HEK293 (cell line): ENCODE results near the gene NR3C2.

Source experiments
- BCL11B ChIP-seq: fragments of 450-650 bp; formaldehyde crosslinking; IDR thresholded peaks from 2 replicates; pipeline ENCODE4 v1.5.1; 2016; ENCODE audit warnings: low read depth, missing biosample characterization, missing genetic modification characterization
- FEZF1 ChIP-seq: fragments of 450-650 bp; formaldehyde crosslinking; IDR thresholded peaks from 2 replicates; pipeline ENCODE4 v1.5.1; 2016; ENCODE audit warnings: missing biosample characterization, missing genetic modification characterization
- GFI1B ChIP-seq: fragments of 450-650 bp; formaldehyde crosslinking; IDR thresholded peaks from 2 replicates; pipeline ENCODE4 v1.5.1; 2016; ENCODE audit warnings: missing biosample characterization, missing genetic modification characterization
- HOXD13 ChIP-seq: sonication (generic); formaldehyde crosslinking; IDR thresholded peaks from 2 replicates; pipeline ENCODE4 v1.8.0; 2022; ENCODE audit warnings: missing genetic modification reagents, borderline replicate concordance
- IKZF3 ChIP-seq: fragments of 450-650 bp; IDR thresholded peaks from 2 replicates; pipeline ENCODE4 v1.5.0; 2018; ENCODE audit warnings: missing biosample characterization, mild to moderate bottlenecking, missing genetic modification characterization, moderate library complexity
- KLF10 ChIP-seq: fragments of 450-650 bp; IDR thresholded peaks from 2 replicates; pipeline ENCODE4 v1.5.1; 2018; ENCODE audit warnings: missing biosample characterization, mild to moderate bottlenecking, missing genetic modification characterization
- KLF9 ChIP-seq: fragments of 450-650 bp; formaldehyde crosslinking; IDR thresholded peaks from 2 replicates; pipeline ENCODE4 v1.5.1; 2016; ENCODE audit warnings: missing biosample characterization, missing genetic modification characterization, low read depth
- OSR2 ChIP-seq: fragments of 450-650 bp; formaldehyde crosslinking; IDR thresholded peaks from 2 replicates; pipeline ENCODE4 v1.5.1; 2016; ENCODE audit warnings: missing biosample characterization, missing genetic modification characterization
- SCRT2 ChIP-seq: fragments of 450-650 bp; formaldehyde crosslinking; IDR thresholded peaks from 2 replicates; pipeline ENCODE4 v1.5.1; 2016; ENCODE audit warnings: missing biosample characterization, missing genetic modification characterization
- SP7 ChIP-seq: fragments of 450-650 bp; formaldehyde crosslinking; IDR thresholded peaks from 2 replicates; pipeline ENCODE4 v1.5.1; 2016; ENCODE audit warnings: missing biosample characterization, missing genetic modification characterization
- ZBTB17 ChIP-seq: fragments of 450-650 bp; formaldehyde crosslinking; IDR thresholded peaks from 2 replicates; pipeline ENCODE4 v1.5.1; 2016; ENCODE audit warnings: missing biosample characterization, missing genetic modification characterization
- ZBTB8A ChIP-seq: fragments of 450-650 bp; formaldehyde crosslinking; IDR thresholded peaks from 2 replicates; pipeline ENCODE4 v1.5.1; 2016; ENCODE audit warnings: missing biosample characterization, missing genetic modification characterization
- ZEB2 ChIP-seq: fragments of 450-650 bp; formaldehyde crosslinking; IDR thresholded peaks from 2 replicates; pipeline ENCODE4 v1.5.1; 2016; ENCODE audit warnings: missing biosample characterization, missing genetic modification characterization
- ZIC2 ChIP-seq: fragments of 450-650 bp; formaldehyde crosslinking; IDR thresholded peaks from 2 replicates; pipeline ENCODE4 v1.5.1; 2016; ENCODE audit warnings: missing biosample characterization, missing genetic modification characterization
- ZNF140 ChIP-seq: fragments of 450-650 bp; formaldehyde crosslinking; IDR thresholded peaks from 2 replicates; pipeline ENCODE4 v1.5.1; 2016; ENCODE audit warnings: missing biosample characterization, missing genetic modification characterization
- ZNF221 ChIP-seq: fragments of 450-650 bp; formaldehyde crosslinking; IDR thresholded peaks from 2 replicates; pipeline ENCODE4 v1.5.1; 2017; ENCODE audit warnings: missing biosample characterization, missing genetic modification characterization, borderline replicate concordance
- ZNF341 ChIP-seq: fragments of 450-650 bp; formaldehyde crosslinking; IDR thresholded peaks from 2 replicates; pipeline ENCODE4; 2016; ENCODE audit warnings: low read depth, missing biosample characterization, missing genetic modification characterization
- ZNF391 ChIP-seq: fragments of 450-650 bp; formaldehyde crosslinking; IDR thresholded peaks from 2 replicates; pipeline ENCODE4 v1.5.1; 2016; ENCODE audit warnings: low read depth, missing biosample characterization, missing genetic modification characterization, borderline replicate concordance
- ZNF394 ChIP-seq: fragments of 450-650 bp; formaldehyde crosslinking; IDR thresholded peaks from 2 replicates; pipeline ENCODE4 v1.5.1; 2016; ENCODE audit warnings: missing biosample characterization, missing genetic modification characterization, mild to moderate bottlenecking, moderate library complexity, borderline replicate concordance
- ZNF404 ChIP-seq: fragments of 450-650 bp; formaldehyde crosslinking; IDR thresholded peaks from 2 replicates; pipeline ENCODE4 v1.5.1; 2017; ENCODE audit warnings: missing biosample characterization, missing genetic modification characterization
- ZNF514 ChIP-seq: fragments of 450-650 bp; formaldehyde crosslinking; IDR thresholded peaks from 2 replicates; pipeline ENCODE4 v1.5.1; 2016; ENCODE audit warnings: missing biosample characterization, missing genetic modification characterization
- ZNF544 ChIP-seq: fragments of 450-650 bp; formaldehyde crosslinking; IDR thresholded peaks from 2 replicates; pipeline ENCODE4 v1.5.0; 2017; ENCODE audit warnings: missing biosample characterization, missing genetic modification characterization
- ZNF555 ChIP-seq: fragments of 450-650 bp; formaldehyde crosslinking; conservative IDR thresholded peaks from 2 replicates; pipeline ENCODE4 v1.5.1; 2017; ENCODE audit warnings: missing biosample characterization, mild to moderate bottlenecking, missing genetic modification characterization, inconsistent platforms
- ZNF561 ChIP-seq: fragments of 450-650 bp; IDR thresholded peaks from 2 replicates; pipeline ENCODE4 v1.5.1; 2018; ENCODE audit warnings: missing biosample characterization, missing genetic modification characterization, borderline replicate concordance
- ZNF654 ChIP-seq: fragments of 450-650 bp; formaldehyde crosslinking; IDR thresholded peaks from 2 replicates; pipeline ENCODE4 v1.5.1; 2016; ENCODE audit warnings: low read depth, missing biosample characterization, missing genetic modification characterization
- ZNF843 ChIP-seq: fragments of 450-650 bp; formaldehyde crosslinking; IDR thresholded peaks from 2 replicates; pipeline ENCODE4 v1.5.1; 2016; ENCODE audit warnings: missing biosample characterization, missing genetic modification characterization
- ZSCAN30 ChIP-seq: fragments of 450-650 bp; IDR thresholded peaks from 2 replicates; pipeline ENCODE4 v1.5.1; 2018; ENCODE audit warnings: missing biosample characterization, mild to moderate bottlenecking, missing genetic modification characterization, moderate library complexity
- ZXDB ChIP-seq: fragments of 450-650 bp; formaldehyde crosslinking; IDR thresholded peaks from 2 replicates; pipeline ENCODE4 v1.5.1; 2016; ENCODE audit warnings: missing biosample characterization, missing genetic modification characterization
- TF ChIP-seq, protein P1 (sequence below): fragments of 450-650 bp; formaldehyde crosslinking; IDR thresholded peaks from 2 replicates; pipeline ENCODE4 v1.5.1; 2017; ENCODE audit warnings: missing biosample characterization, missing genetic modification characterization
- TF ChIP-seq, protein P2 (sequence below): fragments of 450-650 bp; formaldehyde crosslinking; IDR thresholded peaks from 2 replicates; pipeline ENCODE4 v1.5.1; 2016; ENCODE audit warnings: missing biosample characterization, missing genetic modification characterization
- TF ChIP-seq, protein P3 (sequence below): fragments of 450-650 bp; formaldehyde crosslinking; IDR thresholded peaks from 2 replicates; pipeline ENCODE4 v1.5.1; 2016; ENCODE audit warnings: missing biosample characterization, missing genetic modification characterization
- TF ChIP-seq, protein P4 (sequence below): fragments of 450-650 bp; formaldehyde crosslinking; IDR thresholded peaks from 2 replicates; pipeline ENCODE4 v1.5.1; 2016; ENCODE audit warnings: missing biosample characterization, missing genetic modification characterization, borderline replicate concordance

NR3C2 gene

GRCh38 chr4:148054275-148054674, 387.9 kb downstream of the NR3C2 start (continued):
- TF ChIP-seq ZIC2 (peak; percentile 47; the same call in 1 of the 2 replicates), SP7 (no peak), ZSCAN30 (tag by site-specific recombination) (no peak), IKZF3 (tag by site-specific recombination) (peak; percentile 75), ZXDB (tag by site-specific recombination) (peak; percentile 47), SCRT2 (tag by site-specific recombination) (no peak), ZNF140 (tag by site-specific recombination) (no peak), ZNF514 (tag by site-specific recombination) (no peak), ZNF341 (tag by site-specific recombination) (no peak), HOXD13 (CRISPR knock-in tag) (no peak), ZNF561 (tag by site-specific recombination) (no peak), FEZF1 (tag by site-specific recombination) (0 out of 2 replicates have a peak, but pooled peaks have one; percentile 43), KLF9 (tag by site-specific recombination) (no peak), ZNF404 (tag by site-specific recombination) (no peak), GFI1B (peak; percentile 59), ZNF394 (peak; percentile 71), ZEB2 (no peak), ZNF555 (tag by site-specific recombination) (no peak), ZNF391 (no peak), ZNF221 (tag by site-specific recombination) (no peak), ZBTB17 (tag by site-specific recombination) (no peak), ZBTB8A (tag by site-specific recombination) (peak; percentile 33; the same call in 1 of the 2 replicates), ZNF843 (tag by site-specific recombination) (0 out of 2 replicates have a peak, but pooled peaks have one; percentile 69), OSR2 (tag by site-specific recombination) (peak; percentile 36; the same call in 1 of the 2 replicates), ZNF654 (tag by site-specific recombination) (no peak), BCL11B (tag by site-specific recombination) (no peak), KLF10 (0 out of 2 replicates have a peak, but pooled peaks have one; percentile 13), ZNF544 (tag by site-specific recombination) (no peak)
- TF ChIP-seq, protein P1, sequence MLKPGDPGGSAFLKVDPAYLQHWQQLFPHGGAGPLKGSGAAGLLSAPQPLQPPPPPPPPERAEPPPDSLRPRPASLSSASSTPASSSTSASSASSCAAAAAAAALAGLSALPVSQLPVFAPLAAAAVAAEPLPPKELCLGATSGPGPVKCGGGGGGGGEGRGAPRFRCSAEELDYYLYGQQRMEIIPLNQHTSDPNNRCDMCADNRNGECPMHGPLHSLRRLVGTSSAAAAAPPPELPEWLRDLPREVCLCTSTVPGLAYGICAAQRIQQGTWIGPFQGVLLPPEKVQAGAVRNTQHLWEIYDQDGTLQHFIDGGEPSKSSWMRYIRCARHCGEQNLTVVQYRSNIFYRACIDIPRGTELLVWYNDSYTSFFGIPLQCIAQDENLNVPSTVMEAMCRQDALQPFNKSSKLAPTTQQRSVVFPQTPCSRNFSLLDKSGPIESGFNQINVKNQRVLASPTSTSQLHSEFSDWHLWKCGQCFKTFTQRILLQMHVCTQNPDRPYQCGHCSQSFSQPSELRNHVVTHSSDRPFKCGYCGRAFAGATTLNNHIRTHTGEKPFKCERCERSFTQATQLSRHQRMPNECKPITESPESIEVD (tag by site-specific recombination): peak; percentile 89
- TF ChIP-seq, protein P2, sequence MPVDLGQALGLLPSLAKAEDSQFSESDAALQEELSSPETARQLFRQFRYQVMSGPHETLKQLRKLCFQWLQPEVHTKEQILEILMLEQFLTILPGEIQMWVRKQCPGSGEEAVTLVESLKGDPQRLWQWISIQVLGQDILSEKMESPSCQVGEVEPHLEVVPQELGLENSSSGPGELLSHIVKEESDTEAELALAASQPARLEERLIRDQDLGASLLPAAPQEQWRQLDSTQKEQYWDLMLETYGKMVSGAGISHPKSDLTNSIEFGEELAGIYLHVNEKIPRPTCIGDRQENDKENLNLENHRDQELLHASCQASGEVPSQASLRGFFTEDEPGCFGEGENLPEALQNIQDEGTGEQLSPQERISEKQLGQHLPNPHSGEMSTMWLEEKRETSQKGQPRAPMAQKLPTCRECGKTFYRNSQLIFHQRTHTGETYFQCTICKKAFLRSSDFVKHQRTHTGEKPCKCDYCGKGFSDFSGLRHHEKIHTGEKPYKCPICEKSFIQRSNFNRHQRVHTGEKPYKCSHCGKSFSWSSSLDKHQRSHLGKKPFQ (tag by site-specific recombination): no peak
- TF ChIP-seq, protein P3, sequence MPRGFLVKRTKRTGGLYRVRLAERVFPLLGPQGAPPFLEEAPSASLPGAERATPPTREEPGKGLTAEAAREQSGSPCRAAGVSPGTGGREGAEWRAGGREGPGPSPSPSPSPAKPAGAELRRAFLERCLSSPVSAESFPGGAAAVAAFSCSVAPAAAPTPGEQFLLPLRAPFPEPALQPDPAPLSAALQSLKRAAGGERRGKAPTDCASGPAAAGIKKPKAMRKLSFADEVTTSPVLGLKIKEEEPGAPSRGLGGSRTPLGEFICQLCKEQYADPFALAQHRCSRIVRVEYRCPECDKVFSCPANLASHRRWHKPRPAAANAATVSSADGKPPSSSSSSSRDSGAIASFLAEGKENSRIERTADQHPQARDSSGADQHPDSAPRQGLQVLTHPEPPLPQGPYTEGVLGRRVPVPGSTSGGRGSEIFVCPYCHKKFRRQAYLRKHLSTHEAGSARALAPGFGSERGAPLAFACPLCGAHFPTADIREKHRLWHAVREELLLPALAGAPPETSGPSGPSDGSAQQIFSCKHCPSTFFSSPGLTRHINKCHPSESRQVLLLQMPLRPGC (tag by site-specific recombination): no peak
- TF ChIP-seq, protein P4, sequence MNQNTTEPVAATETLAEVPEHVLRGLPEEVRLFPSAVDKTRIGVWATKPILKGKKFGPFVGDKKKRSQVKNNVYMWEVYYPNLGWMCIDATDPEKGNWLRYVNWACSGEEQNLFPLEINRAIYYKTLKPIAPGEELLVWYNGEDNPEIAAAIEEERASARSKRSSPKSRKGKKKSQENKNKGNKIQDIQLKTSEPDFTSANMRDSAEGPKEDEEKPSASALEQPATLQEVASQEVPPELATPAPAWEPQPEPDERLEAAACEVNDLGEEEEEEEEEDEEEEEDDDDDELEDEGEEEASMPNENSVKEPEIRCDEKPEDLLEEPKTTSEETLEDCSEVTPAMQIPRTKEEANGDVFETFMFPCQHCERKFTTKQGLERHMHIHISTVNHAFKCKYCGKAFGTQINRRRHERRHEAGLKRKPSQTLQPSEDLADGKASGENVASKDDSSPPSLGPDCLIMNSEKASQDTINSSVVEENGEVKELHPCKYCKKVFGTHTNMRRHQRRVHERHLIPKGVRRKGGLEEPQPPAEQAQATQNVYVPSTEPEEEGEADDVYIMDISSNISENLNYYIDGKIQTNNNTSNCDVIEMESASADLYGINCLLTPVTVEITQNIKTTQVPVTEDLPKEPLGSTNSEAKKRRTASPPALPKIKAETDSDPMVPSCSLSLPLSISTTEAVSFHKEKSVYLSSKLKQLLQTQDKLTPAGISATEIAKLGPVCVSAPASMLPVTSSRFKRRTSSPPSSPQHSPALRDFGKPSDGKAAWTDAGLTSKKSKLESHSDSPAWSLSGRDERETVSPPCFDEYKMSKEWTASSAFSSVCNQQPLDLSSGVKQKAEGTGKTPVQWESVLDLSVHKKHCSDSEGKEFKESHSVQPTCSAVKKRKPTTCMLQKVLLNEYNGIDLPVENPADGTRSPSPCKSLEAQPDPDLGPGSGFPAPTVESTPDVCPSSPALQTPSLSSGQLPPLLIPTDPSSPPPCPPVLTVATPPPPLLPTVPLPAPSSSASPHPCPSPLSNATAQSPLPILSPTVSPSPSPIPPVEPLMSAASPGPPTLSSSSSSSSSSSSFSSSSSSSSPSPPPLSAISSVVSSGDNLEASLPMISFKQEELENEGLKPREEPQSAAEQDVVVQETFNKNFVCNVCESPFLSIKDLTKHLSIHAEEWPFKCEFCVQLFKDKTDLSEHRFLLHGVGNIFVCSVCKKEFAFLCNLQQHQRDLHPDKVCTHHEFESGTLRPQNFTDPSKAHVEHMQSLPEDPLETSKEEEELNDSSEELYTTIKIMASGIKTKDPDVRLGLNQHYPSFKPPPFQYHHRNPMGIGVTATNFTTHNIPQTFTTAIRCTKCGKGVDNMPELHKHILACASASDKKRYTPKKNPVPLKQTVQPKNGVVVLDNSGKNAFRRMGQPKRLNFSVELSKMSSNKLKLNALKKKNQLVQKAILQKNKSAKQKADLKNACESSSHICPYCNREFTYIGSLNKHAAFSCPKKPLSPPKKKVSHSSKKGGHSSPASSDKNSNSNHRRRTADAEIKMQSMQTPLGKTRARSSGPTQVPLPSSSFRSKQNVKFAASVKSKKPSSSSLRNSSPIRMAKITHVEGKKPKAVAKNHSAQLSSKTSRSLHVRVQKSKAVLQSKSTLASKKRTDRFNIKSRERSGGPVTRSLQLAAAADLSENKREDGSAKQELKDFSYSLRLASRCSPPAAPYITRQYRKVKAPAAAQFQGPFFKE: no peak
